Coronary artery (tissue), 2 donors: ENCODE data around the gene CHST11.

Source experiments
- DNase-seq: peaks from one replicate; pipeline ENCODE4 v3.0.0-alpha.2; 2017; ENCODE audit warnings: low spot score
- H3K27ac ChIP-seq, 2 donors: fragments of 200-600 bp; sonication (generic); one replicate each; pipeline ENCODE4 v1.5.1; 2016 to 2019
- H3K4me3 ChIP-seq: fragments of 200-600 bp; sonication (generic); 2 replicates; pipeline ENCODE4 v1.5.1; 2016; ENCODE audit warnings: mild to moderate bottlenecking, moderate library complexity
- TF ChIP-seq, protein P1 (sequence below): fragments of 200-600 bp; sonication (generic); IDR thresholded peaks from one replicate; pipeline ENCODE4 v1.5.1; 2019; ENCODE audit warnings: antibody characterized with exemption

The CHST11 gene

DNA sequence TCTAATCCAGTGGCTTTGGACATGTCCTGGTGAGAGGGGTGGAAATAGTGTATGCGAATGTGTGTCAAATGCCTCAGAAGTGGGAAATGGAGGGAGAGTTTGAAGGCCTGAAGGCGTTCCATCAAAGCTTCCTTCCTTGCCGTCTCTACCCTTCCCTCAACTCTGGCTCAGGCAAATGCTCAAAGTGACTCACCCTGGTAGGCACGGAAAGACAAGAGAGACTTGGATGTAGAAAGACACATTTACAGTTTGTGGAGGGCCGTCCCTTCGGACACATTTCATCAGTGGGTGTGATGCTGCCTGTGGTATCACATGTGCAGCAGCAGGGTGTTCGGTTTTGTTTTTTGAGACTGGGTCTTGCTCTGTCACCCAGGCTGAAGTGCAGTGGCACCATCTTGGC is 36.7 kb downstream of the CHST11 start:
- no peak overlapping the region for H3K27ac ChIP-seq
- no peak overlapping the region for H3K4me3 ChIP-seq
- TF ChIP-seq, protein P1, sequence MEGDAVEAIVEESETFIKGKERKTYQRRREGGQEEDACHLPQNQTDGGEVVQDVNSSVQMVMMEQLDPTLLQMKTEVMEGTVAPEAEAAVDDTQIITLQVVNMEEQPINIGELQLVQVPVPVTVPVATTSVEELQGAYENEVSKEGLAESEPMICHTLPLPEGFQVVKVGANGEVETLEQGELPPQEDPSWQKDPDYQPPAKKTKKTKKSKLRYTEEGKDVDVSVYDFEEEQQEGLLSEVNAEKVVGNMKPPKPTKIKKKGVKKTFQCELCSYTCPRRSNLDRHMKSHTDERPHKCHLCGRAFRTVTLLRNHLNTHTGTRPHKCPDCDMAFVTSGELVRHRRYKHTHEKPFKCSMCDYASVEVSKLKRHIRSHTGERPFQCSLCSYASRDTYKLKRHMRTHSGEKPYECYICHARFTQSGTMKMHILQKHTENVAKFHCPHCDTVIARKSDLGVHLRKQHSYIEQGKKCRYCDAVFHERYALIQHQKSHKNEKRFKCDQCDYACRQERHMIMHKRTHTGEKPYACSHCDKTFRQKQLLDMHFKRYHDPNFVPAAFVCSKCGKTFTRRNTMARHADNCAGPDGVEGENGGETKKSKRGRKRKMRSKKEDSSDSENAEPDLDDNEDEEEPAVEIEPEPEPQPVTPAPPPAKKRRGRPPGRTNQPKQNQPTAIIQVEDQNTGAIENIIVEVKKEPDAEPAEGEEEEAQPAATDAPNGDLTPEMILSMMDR, result no peak
- DNase-seq, result no peak

DNA sequence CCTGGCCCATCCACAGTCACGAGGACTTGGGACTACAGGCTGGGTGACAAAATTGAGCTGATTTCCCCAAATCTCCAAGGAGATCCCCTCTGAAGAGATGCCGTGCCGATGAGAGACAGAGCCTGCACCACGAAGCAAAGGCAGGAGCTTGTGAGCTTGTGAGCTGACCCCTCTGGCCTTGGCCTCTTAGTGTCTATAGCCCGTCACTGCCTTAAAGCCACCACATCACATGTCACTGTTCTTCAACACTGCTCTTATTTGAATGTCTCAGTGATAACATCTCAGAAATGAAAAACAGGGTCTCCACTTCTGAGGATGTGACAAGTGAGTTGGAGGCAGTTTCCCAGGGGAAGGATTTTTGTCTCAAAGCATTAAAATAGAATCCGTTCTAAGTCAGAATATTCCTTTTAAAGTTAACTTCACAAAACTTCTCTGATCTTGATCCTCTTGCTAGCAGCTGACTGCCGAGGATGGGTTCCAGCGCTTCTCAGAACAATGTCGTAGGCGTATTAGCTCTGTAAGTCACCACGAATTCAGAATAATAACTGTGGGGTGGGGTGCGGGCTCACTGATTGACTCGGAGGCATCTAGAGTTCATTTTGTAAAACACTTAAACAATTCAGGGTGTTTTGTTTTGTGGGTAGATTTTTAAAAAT is 37.5 kb downstream of the CHST11 start:
- no peak for DNase-seq
- H3K4me3 ChIP-seq, result peak overlapping the region; percentile 22
- H3K27ac ChIP-seq, result peak overlapping the region in 1 of 2 donors; percentile 29
- TF ChIP-seq, protein P1, result no peak

DNA sequence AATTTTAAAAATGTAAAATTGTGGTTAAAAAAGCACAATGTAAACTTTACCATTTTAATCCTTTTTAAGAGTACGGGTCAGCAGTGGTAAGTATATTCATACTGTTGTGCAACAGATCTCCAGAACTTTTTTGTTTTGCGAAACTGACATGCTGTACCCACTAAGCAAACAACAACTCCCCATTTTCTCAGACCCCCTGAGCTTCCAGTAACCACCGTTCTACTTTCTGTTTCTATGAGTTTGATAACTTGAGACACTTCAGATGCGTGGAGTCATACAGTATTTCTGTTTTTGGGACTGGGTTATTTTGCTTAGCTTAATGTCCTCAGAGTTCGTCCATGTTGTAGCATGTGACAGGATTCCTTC is 38.0 kb downstream of the CHST11 start:
- H3K27ac ChIP-seq, result peak overlapping the region; percentile 29 to 31
- peak overlapping the region; percentile 22 for H3K4me3 ChIP-seq
- TF ChIP-seq, protein P1, result no peak
- no peak for DNase-seq

DNA sequence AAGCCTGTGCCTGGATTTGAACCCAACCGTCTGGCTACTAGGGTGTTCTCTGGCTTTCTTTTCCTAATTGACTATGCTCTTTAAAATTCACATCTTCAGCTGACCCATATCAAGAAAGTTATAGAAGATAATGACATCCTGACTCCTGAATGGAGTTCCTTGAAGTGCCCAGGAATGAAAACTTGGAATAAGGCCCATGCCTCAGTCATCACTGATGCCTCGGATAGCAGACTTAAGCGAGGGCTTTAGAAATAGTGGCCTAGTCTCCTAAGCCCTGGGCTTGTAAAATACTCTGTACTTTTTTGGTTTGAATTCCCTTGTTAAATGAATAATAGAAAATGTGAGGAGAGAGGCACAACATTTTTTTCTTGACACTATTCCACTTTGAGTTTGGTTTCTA is 39.0 kb downstream of the CHST11 start:
- no peak overlapping the region for H3K27ac ChIP-seq
- no peak for DNase-seq
- no peak overlapping the region for H3K4me3 ChIP-seq
- TF ChIP-seq, protein P1, result no peak

DNA sequence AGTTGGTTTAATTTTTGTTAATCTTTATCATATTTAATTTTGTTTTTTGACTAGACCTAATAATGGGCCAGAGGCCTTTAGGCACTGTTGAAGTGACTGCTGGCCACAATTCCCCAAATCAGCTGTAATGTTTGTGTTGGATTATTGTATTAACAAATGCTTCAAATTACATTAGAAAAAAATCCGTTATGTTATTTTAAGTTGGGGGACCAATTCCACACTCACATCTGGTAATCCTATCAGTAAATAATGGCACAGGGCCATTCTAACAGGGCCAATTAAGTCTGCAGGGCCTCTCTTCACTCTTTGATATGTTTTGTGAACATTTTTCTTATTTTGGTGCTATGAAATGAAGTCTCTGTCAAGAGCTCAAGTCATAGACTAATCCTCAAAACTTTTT is 39.6 kb downstream of the CHST11 start:
- DNase-seq, result no peak
- TF ChIP-seq, protein P1, result no peak
- Histone ChIP-seq H3K4me3 (no peak overlapping the region), H3K27ac (no peak overlapping the region)

DNA sequence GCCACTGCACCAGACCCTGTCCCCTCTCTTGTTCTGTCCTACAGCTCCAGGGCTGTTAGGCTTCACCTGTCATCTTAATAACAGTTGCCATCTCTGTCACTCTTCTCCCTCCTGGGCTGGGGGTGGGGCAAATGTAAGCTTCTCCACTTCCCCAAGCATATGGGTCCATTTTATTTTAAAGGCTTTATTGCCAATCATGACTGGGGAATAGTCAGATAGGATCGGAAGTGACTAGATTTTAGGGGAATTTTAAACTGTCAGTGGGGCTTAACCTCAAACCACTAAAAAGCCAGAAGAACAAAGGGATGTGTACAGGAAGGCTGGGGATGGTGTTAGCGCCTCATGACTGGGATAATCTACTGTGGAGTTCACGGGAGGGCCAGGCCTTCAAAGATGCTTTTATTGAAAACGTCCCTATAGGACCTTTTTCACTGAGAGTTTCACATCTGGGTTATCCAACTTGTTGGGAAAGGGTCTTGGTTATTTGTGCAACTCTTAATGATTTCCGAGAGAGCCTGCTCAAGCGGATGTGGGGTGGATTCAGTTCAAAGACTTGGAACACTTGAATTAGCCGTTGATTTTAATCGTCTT is 41.6 kb downstream of the CHST11 start:
- H3K27ac ChIP-seq, result no peak overlapping the region
- DNase-seq, result no peak
- no peak overlapping the region for H3K4me3 ChIP-seq
- TF ChIP-seq, protein P1, result no peak

DNA sequence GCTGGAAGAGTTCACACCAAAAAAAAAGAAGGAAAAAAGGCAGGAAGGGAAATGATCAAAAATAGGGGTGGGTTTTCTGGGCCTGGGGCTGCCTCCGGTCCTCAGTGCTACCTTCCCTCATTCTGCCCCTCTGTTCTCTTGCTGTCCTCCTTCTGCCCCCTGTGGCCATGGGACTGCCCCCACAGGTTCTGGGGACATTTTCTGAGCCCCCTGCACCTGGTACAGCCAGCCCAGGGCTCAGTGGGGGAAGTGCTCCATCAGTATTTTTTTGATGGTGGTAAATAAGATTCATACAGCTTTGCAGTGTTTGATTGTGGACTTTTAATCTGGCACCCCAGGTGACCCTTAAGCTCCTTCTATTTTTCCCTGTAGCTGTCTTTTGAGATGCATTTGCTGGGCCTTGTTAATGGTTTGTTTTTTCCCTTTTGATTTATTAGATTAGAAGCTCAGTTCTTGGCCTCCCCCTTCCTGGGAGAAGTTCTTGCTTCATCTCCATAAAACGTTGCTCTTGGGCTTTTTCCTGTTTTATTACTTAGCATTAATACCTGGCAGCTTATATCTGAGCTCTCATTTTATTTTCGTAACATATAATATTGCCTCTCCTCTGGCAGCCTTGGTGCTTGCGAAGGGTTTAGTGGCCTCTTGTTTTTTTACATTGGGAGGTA is 43.1 kb downstream of the CHST11 start:
- DNase-seq, result no peak
- no peak overlapping the region for H3K27ac ChIP-seq
- TF ChIP-seq, protein P1, result no peak
- no peak overlapping the region for H3K4me3 ChIP-seq
